GM20000 (cell line): ENCODE measurements around the gene KRTAP12-2.

Experiments used
- DNase-seq: peaks from one replicate; pipeline ENCODE4 v3.0.0; 2012; ENCODE audit warnings: low spot score
- CTCF ChIP-seq: IDR thresholded peaks from 2 replicates; pipeline ENCODE4 v1.5.1; 2012; ENCODE audit warnings: mild to moderate bottlenecking, control low read depth; ENCODE audit errors: extremely low read depth, missing control alignments

KRTAP12-2 gene

GRCh38 chr21:44706026-44706705 is 39.4 kb upstream of the KRTAP12-2 start:
- no peak for DNase-seq
- TF ChIP-seq CTCF = no peak

- DNase-seq = peak; percentile 8
- TF ChIP-seq CTCF = no peak
These were observed 37.9 kb upstream of the KRTAP12-2 start for GRCh38 chr21:44704636-44705001.

- TF ChIP-seq CTCF = no peak
- peak; percentile 14 for DNase-seq
These were observed 37.3 kb upstream of the KRTAP12-2 start for GRCh38 chr21:44703731-44704635.

- TF ChIP-seq CTCF = no peak
- DNase-seq = no peak
These were observed 36.4 kb upstream of the KRTAP12-2 start for GRCh38 chr21:44702973-44703730.

GRCh38 chr21:44702111-44702972 is 35.6 kb upstream of the KRTAP12-2 start:
- DNase-seq = no peak
- TF ChIP-seq CTCF = no peak

- no peak for DNase-seq
- no peak for TF ChIP-seq CTCF
These were observed 34.8 kb upstream of the KRTAP12-2 start for GRCh38 chr21:44701541-44701940.
